ENCODE results near the gene NR1D1. TPM values are rescaled to one million over a fixed set of nuclear protein-coding genes. Genes with fewer than 3 reads are reported as not detected.
A peak's percentile ranks its signal among the peaks of the same experiment; 100 is the strongest.

The NR1D1 gene
- total and polyA plus RNA-seq, 2 of the 13 experiments (the other 11 are each of a cell fraction or from before 2014, with no cell fraction given) = 2.1 to 2.7 TPM

DNA sequence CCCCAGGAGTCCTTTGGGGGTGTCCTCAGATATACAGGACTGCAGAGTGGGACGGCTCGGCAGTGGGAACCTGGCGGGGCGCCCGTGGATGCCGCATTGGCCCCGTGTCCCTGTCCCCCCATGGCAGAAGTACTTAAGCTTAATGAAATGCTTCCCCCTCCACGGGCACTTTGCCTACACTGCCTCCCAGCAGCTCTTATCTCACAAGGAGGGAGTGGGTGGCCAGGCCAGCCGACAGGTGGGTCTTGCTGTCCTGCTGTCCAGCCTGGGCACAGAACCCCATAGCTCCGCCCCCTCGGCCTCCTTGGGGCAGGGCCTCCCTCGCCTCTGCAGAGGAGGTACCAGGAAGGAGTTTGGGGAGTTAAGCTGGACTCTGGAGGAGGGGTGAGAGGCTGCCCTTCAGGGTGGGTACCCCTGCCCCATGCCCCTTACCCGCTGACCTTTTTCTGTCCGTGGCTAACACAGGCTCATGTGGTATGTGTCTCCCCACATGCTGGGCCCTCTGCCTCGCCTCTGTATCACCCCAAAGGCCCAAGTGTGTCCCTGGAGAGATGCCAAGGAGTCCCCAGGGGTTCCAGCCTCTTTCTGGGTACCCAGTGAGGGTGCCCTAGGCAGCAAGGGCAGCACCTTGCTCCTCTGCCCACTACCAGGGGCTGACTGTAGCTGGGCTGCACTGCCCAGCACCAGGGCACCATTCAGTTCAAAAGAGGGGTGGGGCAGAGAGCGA lies 28.9 kb downstream of the NR1D1 start (continued):
- TF ChIP-seq SRY (CRISPR knock-in tag; IDR thresholded peaks at IDR 0.05) (no peak), ZNF773 (CRISPR knock-in tag; IDR thresholded peaks at IDR 0.05; ENCODE audit: borderline replicate concordance) (no peak), ZNF775 (CRISPR knock-in tag; IDR thresholded peaks at IDR 0.05; ENCODE audit: borderline replicate concordance) (no peak), ZNF3 (CRISPR knock-in tag; IDR thresholded peaks at IDR 0.05) (no peak), ZKSCAN1 (IDR thresholded peaks at IDR 0.05; ENCODE audit: low read length) (no peak), HHEX (CRISPR knock-in tag; IDR thresholded peaks at IDR 0.05) (no peak), ZNF431 (CRISPR knock-in tag; IDR thresholded peaks at IDR 0.05; ENCODE audit: borderline replicate concordance, low read depth) (no peak), TCF7 (IDR thresholded peaks at IDR 0.05; ENCODE audit: low read depth) (no peak), ZNF333 (CRISPR knock-in tag; IDR thresholded peaks at IDR 0.05; ENCODE audit: borderline replicate concordance) (peak; percentile 19; the same call in 1 of the 2 replicates), ZNF101 (CRISPR knock-in tag; IDR thresholded peaks at IDR 0.05; ENCODE audit: borderline replicate concordance, low read depth) (no peak), MTF1 (CRISPR knock-in tag; IDR thresholded peaks at IDR 0.05) (no peak), ZFP36L2 (CRISPR knock-in tag; IDR thresholded peaks at IDR 0.05) (no peak), SMAD9 (CRISPR knock-in tag; IDR thresholded peaks at IDR 0.05) (no peak)
- TF ChIP-seq, protein P1, sequence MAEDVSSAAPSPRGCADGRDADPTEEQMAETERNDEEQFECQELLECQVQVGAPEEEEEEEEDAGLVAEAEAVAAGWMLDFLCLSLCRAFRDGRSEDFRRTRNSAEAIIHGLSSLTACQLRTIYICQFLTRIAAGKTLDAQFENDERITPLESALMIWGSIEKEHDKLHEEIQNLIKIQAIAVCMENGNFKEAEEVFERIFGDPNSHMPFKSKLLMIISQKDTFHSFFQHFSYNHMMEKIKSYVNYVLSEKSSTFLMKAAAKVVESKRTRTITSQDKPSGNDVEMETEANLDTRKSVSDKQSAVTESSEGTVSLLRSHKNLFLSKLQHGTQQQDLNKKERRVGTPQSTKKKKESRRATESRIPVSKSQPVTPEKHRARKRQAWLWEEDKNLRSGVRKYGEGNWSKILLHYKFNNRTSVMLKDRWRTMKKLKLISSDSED (CRISPR knock-in tag; IDR thresholded peaks at IDR 0.05) = no peak
- TF ChIP-seq, protein P2, sequence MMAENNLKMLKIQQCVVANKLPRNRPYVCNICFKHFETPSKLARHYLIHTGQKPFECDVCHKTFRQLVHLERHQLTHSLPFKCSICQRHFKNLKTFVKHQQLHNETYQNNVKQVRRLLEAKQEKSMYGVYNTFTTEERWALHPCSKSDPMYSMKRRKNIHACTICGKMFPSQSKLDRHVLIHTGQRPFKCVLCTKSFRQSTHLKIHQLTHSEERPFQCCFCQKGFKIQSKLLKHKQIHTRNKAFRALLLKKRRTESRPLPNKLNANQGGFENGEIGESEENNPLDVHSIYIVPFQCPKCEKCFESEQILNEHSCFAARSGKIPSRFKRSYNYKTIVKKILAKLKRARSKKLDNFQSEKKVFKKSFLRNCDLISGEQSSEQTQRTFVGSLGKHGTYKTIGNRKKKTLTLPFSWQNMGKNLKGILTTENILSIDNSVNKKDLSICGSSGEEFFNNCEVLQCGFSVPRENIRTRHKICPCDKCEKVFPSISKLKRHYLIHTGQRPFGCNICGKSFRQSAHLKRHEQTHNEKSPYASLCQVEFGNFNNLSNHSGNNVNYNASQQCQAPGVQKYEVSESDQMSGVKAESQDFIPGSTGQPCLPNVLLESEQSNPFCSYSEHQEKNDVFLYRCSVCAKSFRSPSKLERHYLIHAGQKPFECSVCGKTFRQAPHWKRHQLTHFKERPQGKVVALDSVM (CRISPR knock-in tag; IDR thresholded peaks at IDR 0.05) = peak; percentile 65; the same call in 1 of the 2 replicates
- TF ChIP-seq, protein P3, sequence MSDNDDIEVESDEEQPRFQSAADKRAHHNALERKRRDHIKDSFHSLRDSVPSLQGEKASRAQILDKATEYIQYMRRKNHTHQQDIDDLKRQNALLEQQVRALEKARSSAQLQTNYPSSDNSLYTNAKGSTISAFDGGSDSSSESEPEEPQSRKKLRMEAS (IDR thresholded peaks at IDR 0.05) = no peak; the same call in 1 of the 2 replicates
- TF ChIP-seq, protein P4, sequence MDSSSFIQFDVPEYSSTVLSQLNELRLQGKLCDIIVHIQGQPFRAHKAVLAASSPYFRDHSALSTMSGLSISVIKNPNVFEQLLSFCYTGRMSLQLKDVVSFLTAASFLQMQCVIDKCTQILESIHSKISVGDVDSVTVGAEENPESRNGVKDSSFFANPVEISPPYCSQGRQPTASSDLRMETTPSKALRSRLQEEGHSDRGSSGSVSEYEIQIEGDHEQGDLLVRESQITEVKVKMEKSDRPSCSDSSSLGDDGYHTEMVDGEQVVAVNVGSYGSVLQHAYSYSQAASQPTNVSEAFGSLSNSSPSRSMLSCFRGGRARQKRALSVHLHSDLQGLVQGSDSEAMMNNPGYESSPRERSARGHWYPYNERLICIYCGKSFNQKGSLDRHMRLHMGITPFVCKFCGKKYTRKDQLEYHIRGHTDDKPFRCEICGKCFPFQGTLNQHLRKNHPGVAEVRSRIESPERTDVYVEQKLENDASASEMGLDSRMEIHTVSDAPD (CRISPR knock-in tag; IDR thresholded peaks at IDR 0.05) = no peak
- TF ChIP-seq, protein P5, sequence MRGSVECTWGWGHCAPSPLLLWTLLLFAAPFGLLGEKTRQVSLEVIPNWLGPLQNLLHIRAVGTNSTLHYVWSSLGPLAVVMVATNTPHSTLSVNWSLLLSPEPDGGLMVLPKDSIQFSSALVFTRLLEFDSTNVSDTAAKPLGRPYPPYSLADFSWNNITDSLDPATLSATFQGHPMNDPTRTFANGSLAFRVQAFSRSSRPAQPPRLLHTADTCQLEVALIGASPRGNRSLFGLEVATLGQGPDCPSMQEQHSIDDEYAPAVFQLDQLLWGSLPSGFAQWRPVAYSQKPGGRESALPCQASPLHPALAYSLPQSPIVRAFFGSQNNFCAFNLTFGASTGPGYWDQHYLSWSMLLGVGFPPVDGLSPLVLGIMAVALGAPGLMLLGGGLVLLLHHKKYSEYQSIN (CRISPR knock-in tag; IDR thresholded peaks at IDR 0.05; ENCODE audit: borderline replicate concordance) = no peak
- TF ChIP-seq, protein P6, sequence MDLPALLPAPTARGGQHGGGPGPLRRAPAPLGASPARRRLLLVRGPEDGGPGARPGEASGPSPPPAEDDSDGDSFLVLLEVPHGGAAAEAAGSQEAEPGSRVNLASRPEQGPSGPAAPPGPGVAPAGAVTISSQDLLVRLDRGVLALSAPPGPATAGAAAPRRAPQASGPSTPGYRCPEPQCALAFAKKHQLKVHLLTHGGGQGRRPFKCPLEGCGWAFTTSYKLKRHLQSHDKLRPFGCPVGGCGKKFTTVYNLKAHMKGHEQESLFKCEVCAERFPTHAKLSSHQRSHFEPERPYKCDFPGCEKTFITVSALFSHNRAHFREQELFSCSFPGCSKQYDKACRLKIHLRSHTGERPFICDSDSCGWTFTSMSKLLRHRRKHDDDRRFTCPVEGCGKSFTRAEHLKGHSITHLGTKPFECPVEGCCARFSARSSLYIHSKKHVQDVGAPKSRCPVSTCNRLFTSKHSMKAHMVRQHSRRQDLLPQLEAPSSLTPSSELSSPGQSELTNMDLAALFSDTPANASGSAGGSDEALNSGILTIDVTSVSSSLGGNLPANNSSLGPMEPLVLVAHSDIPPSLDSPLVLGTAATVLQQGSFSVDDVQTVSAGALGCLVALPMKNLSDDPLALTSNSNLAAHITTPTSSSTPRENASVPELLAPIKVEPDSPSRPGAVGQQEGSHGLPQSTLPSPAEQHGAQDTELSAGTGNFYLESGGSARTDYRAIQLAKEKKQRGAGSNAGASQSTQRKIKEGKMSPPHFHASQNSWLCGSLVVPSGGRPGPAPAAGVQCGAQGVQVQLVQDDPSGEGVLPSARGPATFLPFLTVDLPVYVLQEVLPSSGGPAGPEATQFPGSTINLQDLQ (CRISPR knock-in tag; IDR thresholded peaks at IDR 0.05) = no peak
- TF ChIP-seq, protein P7, sequence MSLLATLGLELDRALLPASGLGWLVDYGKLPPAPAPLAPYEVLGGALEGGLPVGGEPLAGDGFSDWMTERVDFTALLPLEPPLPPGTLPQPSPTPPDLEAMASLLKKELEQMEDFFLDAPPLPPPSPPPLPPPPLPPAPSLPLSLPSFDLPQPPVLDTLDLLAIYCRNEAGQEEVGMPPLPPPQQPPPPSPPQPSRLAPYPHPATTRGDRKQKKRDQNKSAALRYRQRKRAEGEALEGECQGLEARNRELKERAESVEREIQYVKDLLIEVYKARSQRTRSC (CRISPR knock-in tag; IDR thresholded peaks at IDR 0.05; ENCODE audit: low read depth) = no peak
